Thoracic aorta (tissue), 2 donors: ENCODE data around the gene CARD14. TPM values are rescaled to one million over a fixed set of nuclear protein-coding genes. Genes with fewer than 3 reads are reported as not detected.

ENCODE experiments used
- ATAC-seq: fragments of 150-250 bp; one replicate; pipeline ENCODE4 v1.8.0; 2017; ENCODE audit warnings: low read depth; ENCODE audit not compliant: insufficient number of reproducible peaks, low FRiP score
- DNase-seq: peaks from one replicate; pipeline ENCODE4 v3.0.0-alpha.2; 2020; ENCODE audit warnings: low spot score
- H3K27ac ChIP-seq, 2 donors: fragments of 200-600 bp; sonication (generic); 1 replicate in 1 of 2; 2 replicates in 1 of 2; pipeline ENCODE4 v1.5.1; 2016; ENCODE audit warnings: mild to moderate bottlenecking in 2 of 2, moderate library complexity in 2 of 2
- H3K27me3 ChIP-seq: fragments of 200-600 bp; sonication (generic); replicated peaks from 2 replicates; pipeline ENCODE4 v1.6.0; 2016; ENCODE audit warnings: mild to moderate bottlenecking; ENCODE audit not compliant: insufficient read depth
- H3K36me3 ChIP-seq: fragments of 200-600 bp; sonication (generic); one replicate; pipeline ENCODE4 v1.5.1; 2016
- H3K4me1 ChIP-seq, 2 donors: fragments of 200-600 bp; sonication (generic); 1 replicate in 1 of 2; 2 replicates in 1 of 2; pipeline versions ENCODE4 v1.5.1 to v1.6.0; 2016; ENCODE audit warnings: low read depth in 2 of 2, mild to moderate bottlenecking in 1 of 2; ENCODE audit not compliant: control insufficient read depth in 1 of 2
- H3K4me3 ChIP-seq: fragments of 200-600 bp; sonication (generic); 2 replicates; pipeline ENCODE4 v1.5.1; 2016; ENCODE audit warnings: mild to moderate bottlenecking
- H3K9me3 ChIP-seq: fragments of 200-600 bp; sonication (generic); 2 replicates; pipeline ENCODE4 v1.5.1; 2016
- CTCF ChIP-seq: fragments of 200-600 bp; sonication (generic); IDR thresholded peaks from one replicate; pipeline ENCODE4 v1.5.1; 2019; ENCODE audit warnings: antibody characterized with exemption
- total RNA-seq, 2 donors: library from RNA; depleted of rRNA; stranded (reverse); fragments of >200 nt; gene quantifications; one replicate each; pipeline versions ENCODE4 v1.1.0 to v1.2.3, GENCODE V29; 2016

CARD14 gene
- total RNA-seq, 2 donors from 2014 or later = not detected

GRCh38 chr17:80204626-80205468 lies 35.0 kb downstream of the CARD14 start:
- Histone ChIP-seq H3K9me3 (no peaks in the 10 kb centered on the region), H3K36me3 (peaks cover 8% of the 10 kb centered on the region), H3K4me1 (no peaks in the 10 kb centered on the region), H3K4me3 (no peak overlapping the region), H3K27ac (no peak overlapping the region), H3K27me3 (no peaks in the 10 kb centered on the region)
- no peak for TF ChIP-seq CTCF
- DNase-seq (no peak), ATAC-seq (no peak)

GRCh38 chr17:80205811-80206210 lies 36.0 kb downstream of the CARD14 start:
- H3K4me1 ChIP-seq = no peaks in the 10 kb centered on the region
- no peaks in the 10 kb centered on the region for H3K27me3 ChIP-seq
- DNase-seq (no peak), ATAC-seq (no peak)
- no peak overlapping the region for H3K27ac ChIP-seq
- H3K36me3 ChIP-seq = peaks cover 16% of the 10 kb centered on the region
- H3K9me3 ChIP-seq = no peaks in the 10 kb centered on the region
- no peak for TF ChIP-seq CTCF
- no peak overlapping the region for H3K4me3 ChIP-seq

- no peak for TF ChIP-seq CTCF
- no peak for ATAC-seq
- no peak overlapping the region for H3K4me3 ChIP-seq
- DNase-seq = no peak
- no peaks in the 10 kb centered on the region for H3K9me3 ChIP-seq
- no peaks in the 10 kb centered on the region for H3K4me1 ChIP-seq
- peaks cover 24% of the 10 kb centered on the region for H3K36me3 ChIP-seq
- no peaks in the 10 kb centered on the region for H3K27me3 ChIP-seq
- H3K27ac ChIP-seq = no peak overlapping the region
These were observed 38.2 kb downstream of the CARD14 start for GRCh38 chr17:80208050-80208449.

GRCh38 chr17:80209765-80210164 lies 39.9 kb downstream of the CARD14 start:
- Histone ChIP-seq H3K4me1 (no peaks in the 10 kb centered on the region), H3K9me3 (no peaks in the 10 kb centered on the region), H3K27me3 (no peaks in the 10 kb centered on the region), H3K27ac (no peak overlapping the region), H3K36me3 (peaks cover 38% of the 10 kb centered on the region), H3K4me3 (no peak overlapping the region)
- no peak for TF ChIP-seq CTCF
- no peak for DNase-seq
- no peak for ATAC-seq

- no peak for ATAC-seq
- Histone ChIP-seq H3K36me3 (peaks cover 38% of the 10 kb centered on the region), H3K27ac (no peak overlapping the region), H3K4me3 (no peak overlapping the region), H3K9me3 (no peaks in the 10 kb centered on the region), H3K4me1 (no peaks in the 10 kb centered on the region), H3K27me3 (no peaks in the 10 kb centered on the region)
- no peak for TF ChIP-seq CTCF
- no peak for DNase-seq
These were observed 40.7 kb downstream of the CARD14 start for GRCh38 chr17:80210348-80211108.
